ENCODE results near the gene HTR3D. TPM values are rescaled to one million over a fixed set of nuclear protein-coding genes. Genes with fewer than 3 reads are reported as not detected.

HTR3D gene
- total and polyA plus RNA-seq, 2 experiments from 2014 or later, result not detected

DNA sequence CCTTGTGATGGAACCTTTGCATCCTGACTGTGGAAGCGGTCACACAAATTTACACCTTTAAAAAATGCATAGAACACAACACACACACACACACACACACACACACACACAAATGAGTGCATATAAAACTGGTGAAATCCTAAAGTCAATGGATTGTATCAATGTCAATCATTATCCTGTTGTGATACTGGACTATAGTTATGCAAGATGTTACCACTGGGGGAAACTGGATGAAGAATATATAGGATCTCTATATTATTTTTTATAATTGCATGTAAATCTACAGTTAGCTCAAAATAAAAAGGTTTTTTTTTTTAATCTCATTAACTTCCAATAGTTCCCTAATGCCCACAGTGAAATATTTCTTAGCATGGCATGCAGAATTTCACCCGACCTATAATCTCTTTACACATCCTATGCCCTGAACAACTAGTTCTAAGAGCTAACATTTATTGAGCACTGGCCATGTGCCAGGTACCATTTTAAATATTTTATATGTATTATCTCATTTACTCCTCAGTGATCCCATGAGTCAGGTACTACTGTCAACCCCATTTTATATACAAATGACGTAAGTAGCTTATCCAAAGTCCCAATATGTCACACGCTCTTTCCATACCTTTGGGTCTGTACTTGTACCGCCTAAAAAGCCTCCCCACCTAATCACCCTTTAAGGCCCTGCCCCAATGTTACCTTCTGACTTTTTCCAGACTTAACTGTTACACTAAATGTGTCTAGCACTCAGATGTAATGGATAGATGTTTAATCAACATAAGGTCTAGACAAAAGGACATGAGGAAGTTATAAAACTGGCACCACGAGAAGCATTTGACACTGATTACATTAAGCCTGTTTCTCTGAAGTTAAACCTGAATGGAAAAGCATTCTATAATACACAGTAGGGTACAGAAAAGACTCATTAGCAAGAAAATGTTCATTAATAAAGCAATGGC lies 19.3 kb upstream of the HTR3D start:
- peaks cover 28% of the 10 kb centered on the region for H3K4me1 ChIP-seq (ENCODE audit: low read depth)
- H3K4me3 ChIP-seq, result no peak overlapping the region
- H3K36me3 ChIP-seq, result peaks cover 19% of the 10 kb centered on the region
- TF ChIP-seq, protein P1, sequence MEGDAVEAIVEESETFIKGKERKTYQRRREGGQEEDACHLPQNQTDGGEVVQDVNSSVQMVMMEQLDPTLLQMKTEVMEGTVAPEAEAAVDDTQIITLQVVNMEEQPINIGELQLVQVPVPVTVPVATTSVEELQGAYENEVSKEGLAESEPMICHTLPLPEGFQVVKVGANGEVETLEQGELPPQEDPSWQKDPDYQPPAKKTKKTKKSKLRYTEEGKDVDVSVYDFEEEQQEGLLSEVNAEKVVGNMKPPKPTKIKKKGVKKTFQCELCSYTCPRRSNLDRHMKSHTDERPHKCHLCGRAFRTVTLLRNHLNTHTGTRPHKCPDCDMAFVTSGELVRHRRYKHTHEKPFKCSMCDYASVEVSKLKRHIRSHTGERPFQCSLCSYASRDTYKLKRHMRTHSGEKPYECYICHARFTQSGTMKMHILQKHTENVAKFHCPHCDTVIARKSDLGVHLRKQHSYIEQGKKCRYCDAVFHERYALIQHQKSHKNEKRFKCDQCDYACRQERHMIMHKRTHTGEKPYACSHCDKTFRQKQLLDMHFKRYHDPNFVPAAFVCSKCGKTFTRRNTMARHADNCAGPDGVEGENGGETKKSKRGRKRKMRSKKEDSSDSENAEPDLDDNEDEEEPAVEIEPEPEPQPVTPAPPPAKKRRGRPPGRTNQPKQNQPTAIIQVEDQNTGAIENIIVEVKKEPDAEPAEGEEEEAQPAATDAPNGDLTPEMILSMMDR (IDR thresholded peaks at IDR 0.05; ENCODE audit: low read depth, low read length), result no peak
- DNase-seq (ENCODE audit: low read depth in 1 of 2, low spot score in 1 of 2), result no peak
- no peaks in the 10 kb centered on the region for H3K9me3 ChIP-seq (ENCODE audit: low read depth)
- no peak overlapping the region for H3K27ac ChIP-seq
- H3K27me3 ChIP-seq, result no peaks in the 10 kb centered on the region

DNA sequence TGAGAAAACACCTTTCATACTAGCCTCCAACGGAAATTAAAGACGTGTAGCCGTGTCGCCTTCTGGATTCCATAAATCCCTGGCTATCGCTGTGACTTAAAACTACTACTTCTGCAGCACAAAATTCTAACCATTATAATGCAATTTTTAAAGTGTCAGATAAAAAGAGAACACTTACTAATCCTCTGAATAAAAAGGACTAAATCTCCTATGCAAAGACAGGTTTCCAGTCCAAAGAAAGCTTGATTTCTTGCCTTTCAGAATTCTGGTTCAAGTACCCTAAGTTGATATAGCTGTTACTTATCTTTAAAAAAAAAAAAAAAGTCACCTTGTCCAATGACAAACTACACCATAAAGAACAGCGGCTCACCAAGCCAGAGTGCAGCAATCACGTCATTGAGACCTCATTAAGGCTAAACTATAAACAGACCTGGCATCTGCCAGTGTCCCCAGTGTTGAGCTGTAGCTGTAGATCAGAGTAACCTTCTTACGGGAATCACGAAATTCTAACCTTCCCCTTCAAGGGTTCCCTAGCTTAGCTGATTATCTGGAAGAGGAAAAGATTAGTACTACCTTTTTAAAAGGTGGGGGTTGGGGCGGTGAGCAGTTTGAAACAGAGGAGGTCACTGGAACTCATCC lies 16.0 kb upstream of the HTR3D start:
- no peaks in the 10 kb centered on the region for H3K27me3 ChIP-seq
- H3K4me3 ChIP-seq, result peak overlapping the region; percentile 92
- peaks cover 9% of the 10 kb centered on the region for H3K36me3 ChIP-seq
- H3K27ac ChIP-seq, result peak overlapping the region; percentile 93
- peaks cover 28% of the 10 kb centered on the region for H3K4me1 ChIP-seq (ENCODE audit: low read depth)
- TF ChIP-seq, protein P1 (IDR thresholded peaks at IDR 0.05; ENCODE audit: low read depth, low read length), result no peak
- peak in 1 of 2 donors; percentile 79 for DNase-seq (ENCODE audit: low read depth in 1 of 2, low spot score in 1 of 2)
- H3K9me3 ChIP-seq (ENCODE audit: low read depth), result no peaks in the 10 kb centered on the region

DNA sequence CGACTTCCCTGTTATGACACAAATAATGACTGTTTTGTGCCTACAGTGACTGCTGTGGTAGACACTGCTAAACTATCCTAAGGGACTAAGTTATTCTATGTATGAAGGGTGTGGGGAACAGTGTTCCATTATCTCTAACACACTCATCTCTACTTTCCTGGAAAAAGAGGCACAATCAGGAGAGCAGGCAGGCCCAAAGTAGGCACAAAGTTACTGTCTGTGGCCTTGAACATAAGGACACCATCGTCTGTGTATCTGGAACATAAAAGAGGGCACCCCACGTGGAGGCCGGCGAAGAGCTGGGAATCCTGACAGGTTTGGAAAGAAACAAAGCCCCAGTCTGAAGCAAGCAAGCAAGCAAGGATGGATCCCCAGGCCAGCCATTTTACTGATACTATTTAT lies 15.4 kb upstream of the HTR3D start:
- Histone ChIP-seq H3K27me3 (no peaks in the 10 kb centered on the region), H3K36me3 (peaks cover 9% of the 10 kb centered on the region), H3K4me3 (peak overlapping the region; percentile 92), H3K4me1 (ENCODE audit: low read depth) (peaks cover 28% of the 10 kb centered on the region), H3K9me3 (ENCODE audit: low read depth) (no peaks in the 10 kb centered on the region), H3K27ac (peak overlapping the region; percentile 93)
- TF ChIP-seq, protein P1 (IDR thresholded peaks at IDR 0.05; ENCODE audit: low read depth, low read length), result no peak
- DNase-seq (ENCODE audit: low read depth in 1 of 2, low spot score in 1 of 2), result peak in 1 of 2 donors; percentile 8

DNA sequence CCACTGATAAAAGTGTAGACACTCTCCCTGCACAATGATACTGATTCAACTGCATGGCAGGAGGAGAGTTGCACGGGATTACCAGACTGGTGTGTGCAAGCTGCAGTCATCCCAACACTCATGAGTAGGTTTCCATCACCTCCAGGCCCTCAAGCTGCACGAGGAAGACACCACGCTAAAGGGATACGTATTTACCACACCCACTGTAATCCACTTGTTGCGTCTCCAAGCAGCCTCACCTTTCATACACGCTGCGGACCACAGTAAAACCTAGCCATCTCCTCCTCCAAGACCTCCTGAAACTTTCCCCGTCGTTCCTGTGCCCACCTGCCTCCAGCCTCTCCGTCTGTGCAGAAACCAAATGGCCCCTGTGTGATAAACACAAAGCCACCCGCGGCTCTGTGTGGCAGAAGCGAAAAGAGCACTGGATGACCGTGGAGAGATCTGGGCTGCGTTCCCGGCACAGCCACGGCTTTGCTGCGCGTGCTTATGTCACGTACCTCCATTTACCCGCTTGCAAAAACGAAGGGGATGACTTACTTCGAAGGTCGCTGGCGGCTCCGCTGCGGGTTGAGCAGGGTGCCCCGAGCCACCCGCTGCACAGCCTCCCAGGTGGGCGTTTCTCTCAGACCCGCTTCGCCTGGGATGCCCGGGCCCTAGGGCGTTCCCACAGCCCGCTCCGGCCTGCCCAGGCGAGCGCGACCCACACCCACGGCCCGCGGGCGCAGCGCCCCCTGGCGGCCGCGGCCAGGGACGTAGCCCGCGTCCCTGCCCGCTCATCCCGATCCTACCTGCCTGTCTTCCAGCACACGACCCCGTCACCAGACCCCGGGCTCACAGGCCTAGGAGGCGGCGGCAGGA lies 14.5 kb upstream of the HTR3D start:
- Histone ChIP-seq H3K4me1 (ENCODE audit: low read depth) (peaks cover 28% of the 10 kb centered on the region), H3K27ac (peak overlapping the region; percentile 93), H3K36me3 (peaks cover 9% of the 10 kb centered on the region), H3K9me3 (ENCODE audit: low read depth) (no peaks in the 10 kb centered on the region), H3K4me3 (peak overlapping the region; percentile 92), H3K27me3 (no peaks in the 10 kb centered on the region)
- DNase-seq (ENCODE audit: low read depth in 1 of 2, low spot score in 1 of 2), result peak; percentile 67 to 69
- TF ChIP-seq, protein P1 (IDR thresholded peaks at IDR 0.05; ENCODE audit: low read depth, low read length), result peak; percentile 69
